Right atrium auricular region (tissue), 2 donors: Measurements from ENCODE around the gene PCSK6. TPM values are rescaled to one million over a fixed set of nuclear protein-coding genes. Genes with fewer than 3 reads are reported as not detected.

Experiments
- DNase-seq: peaks from one replicate; pipeline ENCODE4 v3.0.0-alpha.2; 2019; ENCODE audit warnings: low spot score
- H3K27ac ChIP-seq, 2 donors: fragments of 200-600 bp; sonication (generic); 1 replicate in 1 of 2; 2 replicates in 1 of 2; pipeline ENCODE4 v1.5.1; 2016 to 2019
- H3K27me3 ChIP-seq, 2 donors: fragments of 200-600 bp; sonication (generic); one replicate each; pipeline versions ENCODE4 v1.5.1 to v1.6.0; 2017 to 2019
- H3K36me3 ChIP-seq: fragments of 200-600 bp; sonication (generic); one replicate; pipeline ENCODE4 v1.5.1; 2016
- H3K4me1 ChIP-seq, 2 donors: fragments of 200-600 bp; sonication (generic); one replicate each; pipeline versions ENCODE4 v1.5.1 to v1.6.0; 2017 to 2019
- H3K4me3 ChIP-seq, 2 donors: fragments of 200-600 bp; sonication (generic); 1 replicate in 1 of 2; 2 replicates in 1 of 2; pipeline ENCODE4 v1.5.1; 2017 to 2019; ENCODE audit warnings: mild to moderate bottlenecking in 1 of 2, moderate library complexity in 1 of 2
- H3K9me3 ChIP-seq, 2 donors: fragments of 200-600 bp; sonication (generic); one replicate each; pipeline ENCODE4 v1.5.1; 2019
- total RNA-seq, 2 donors: library from RNA; depleted of rRNA; stranded (reverse); fragments of >200 nt; gene quantifications; one replicate each; pipeline ENCODE4 v1.1.0, GENCODE V29; 2016
- TF ChIP-seq, protein P1 (sequence below), 2 donors: fragments of 200-600 bp; sonication (generic); IDR thresholded peaks; one replicate each; pipeline ENCODE4 v1.5.1; 2019; ENCODE audit warnings: antibody characterized with exemption in 2 of 2

PCSK6 gene
- total RNA-seq, 2 donors from 2014 or later = 14.4 to 19.9 TPM

DNA sequence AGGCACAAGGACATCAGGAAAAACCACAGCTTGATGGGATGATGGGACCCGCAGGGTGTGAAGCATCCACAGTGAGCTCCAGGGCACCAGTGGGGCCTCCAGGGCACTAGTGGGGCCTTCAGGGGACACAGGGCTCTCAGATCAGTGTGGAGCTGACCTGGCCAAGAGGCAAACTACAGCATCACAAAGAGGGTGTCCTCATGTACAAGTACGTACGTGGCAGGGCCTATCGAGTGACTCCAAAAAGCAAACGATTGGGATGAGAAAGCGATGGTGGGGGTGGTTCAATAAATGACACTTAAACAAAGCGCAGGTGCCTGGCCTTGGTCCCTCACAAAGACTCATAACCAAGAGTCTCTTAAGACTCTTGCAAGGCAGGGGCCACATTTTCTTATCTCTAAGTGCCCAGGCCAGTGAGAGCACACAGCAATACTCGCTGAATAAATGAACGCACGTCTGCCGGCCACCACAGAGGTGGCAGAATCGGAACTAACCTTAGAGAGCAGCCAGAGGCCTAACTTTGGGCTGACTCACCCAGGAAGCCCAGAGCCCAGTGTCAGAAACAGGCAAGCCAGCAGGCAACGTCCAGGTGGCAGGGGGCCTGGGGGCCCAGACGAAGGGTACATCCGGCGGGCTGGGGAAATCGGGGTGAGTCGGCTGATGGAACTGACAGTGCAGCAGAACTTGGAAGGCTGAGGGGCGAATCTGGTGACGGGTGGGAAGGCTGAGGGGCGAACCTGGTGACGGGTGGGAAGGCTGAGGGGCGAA is 8.7 kb downstream of the PCSK6 start:
- Histone ChIP-seq H3K9me3 (no peaks in the 10 kb centered on the region), H3K4me1 (peaks cover 0 to 13% of the 10 kb centered on the region in 2 donors), H3K36me3 (no peaks in the 10 kb centered on the region), H3K27me3 (no peaks in the 10 kb centered on the region), H3K4me3 (no peak overlapping the region), H3K27ac (no peak overlapping the region)
- TF ChIP-seq, protein P1, sequence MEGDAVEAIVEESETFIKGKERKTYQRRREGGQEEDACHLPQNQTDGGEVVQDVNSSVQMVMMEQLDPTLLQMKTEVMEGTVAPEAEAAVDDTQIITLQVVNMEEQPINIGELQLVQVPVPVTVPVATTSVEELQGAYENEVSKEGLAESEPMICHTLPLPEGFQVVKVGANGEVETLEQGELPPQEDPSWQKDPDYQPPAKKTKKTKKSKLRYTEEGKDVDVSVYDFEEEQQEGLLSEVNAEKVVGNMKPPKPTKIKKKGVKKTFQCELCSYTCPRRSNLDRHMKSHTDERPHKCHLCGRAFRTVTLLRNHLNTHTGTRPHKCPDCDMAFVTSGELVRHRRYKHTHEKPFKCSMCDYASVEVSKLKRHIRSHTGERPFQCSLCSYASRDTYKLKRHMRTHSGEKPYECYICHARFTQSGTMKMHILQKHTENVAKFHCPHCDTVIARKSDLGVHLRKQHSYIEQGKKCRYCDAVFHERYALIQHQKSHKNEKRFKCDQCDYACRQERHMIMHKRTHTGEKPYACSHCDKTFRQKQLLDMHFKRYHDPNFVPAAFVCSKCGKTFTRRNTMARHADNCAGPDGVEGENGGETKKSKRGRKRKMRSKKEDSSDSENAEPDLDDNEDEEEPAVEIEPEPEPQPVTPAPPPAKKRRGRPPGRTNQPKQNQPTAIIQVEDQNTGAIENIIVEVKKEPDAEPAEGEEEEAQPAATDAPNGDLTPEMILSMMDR (IDR thresholded peaks at IDR 0.05) = no peak
- DNase-seq = no peak

DNA sequence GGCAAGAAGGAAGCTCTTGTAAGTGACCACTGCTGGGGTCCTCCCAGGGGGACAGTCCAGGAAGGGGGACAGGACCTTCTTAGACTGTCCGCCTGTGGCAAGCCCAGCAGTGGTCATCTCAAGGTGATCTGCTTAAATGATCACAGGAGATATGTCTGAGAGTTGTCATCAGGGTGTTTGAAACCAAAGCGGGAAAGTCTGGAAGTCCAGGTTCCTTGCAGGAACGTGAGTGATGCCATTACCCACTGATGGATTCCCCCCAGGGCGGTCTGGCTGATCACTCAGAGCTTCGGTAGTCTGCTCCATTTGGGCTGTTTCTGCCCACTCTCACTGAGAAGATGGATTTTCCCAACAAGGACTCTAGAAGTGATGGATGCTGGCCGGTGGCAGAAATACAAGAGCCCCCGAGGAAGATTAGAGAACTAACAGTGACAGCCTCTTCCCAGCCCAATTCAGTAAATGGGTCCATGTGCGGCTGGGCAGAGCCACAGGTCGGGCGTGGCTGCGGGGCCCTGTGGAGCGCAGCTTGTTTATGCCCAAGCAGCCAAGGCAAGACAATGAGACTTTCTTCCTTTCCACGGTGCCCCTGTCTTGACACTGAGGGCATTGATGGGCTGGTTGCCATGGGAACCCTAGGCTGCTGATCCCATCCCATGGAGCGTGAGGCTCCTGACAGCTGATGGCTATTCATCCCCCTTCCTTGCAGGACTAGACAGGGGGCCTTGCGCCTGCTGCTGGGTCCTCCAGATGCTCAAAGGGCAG is 9.5 kb downstream of the PCSK6 start:
- TF ChIP-seq, protein P1 (IDR thresholded peaks at IDR 0.05) = no peak
- H3K27ac ChIP-seq = no peak overlapping the region

DNA sequence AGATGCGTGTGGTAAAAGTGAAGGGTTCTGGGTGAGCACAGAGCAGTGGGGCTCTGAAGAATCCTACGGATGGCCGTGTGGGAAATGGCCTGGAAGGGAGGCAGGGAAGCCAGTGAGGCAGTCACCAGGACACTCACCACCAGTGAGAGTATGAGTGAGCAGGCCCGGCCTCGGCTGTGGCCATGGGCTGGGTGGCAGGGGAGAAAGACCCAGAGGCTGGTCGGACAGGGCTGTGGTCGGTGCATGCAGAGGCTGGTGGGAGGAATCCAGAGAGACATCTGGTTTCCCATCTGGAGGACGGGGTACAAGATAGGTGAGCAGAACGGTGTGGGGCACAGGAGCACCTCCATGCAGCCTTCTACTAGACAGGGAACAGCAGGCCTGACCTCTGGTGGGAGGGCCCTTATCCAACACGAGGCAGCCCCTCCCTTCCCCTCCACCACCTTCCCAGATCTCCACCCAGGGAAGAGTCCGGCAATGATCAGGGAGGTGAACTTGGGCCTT is 10.1 kb downstream of the PCSK6 start:
- no peak for DNase-seq
- Histone ChIP-seq H3K36me3 (no peaks in the 10 kb centered on the region), H3K9me3 (no peaks in the 10 kb centered on the region), H3K27me3 (no peaks in the 10 kb centered on the region), H3K4me1 (peaks cover 0 to 13% of the 10 kb centered on the region in 2 donors), H3K27ac (no peak overlapping the region), H3K4me3 (no peak overlapping the region)
- TF ChIP-seq, protein P1 (IDR thresholded peaks at IDR 0.05) = no peak

More for the DNA sequence above, 9.5 kb downstream of the PCSK6 start:
- no peaks in the 10 kb centered on the region for H3K9me3 ChIP-seq
- no peak for DNase-seq
- H3K27me3 ChIP-seq = no peaks in the 10 kb centered on the region
- H3K36me3 ChIP-seq = no peaks in the 10 kb centered on the region
- H3K4me3 ChIP-seq = no peak overlapping the region
- peaks cover 0 to 13% of the 10 kb centered on the region in 2 donors for H3K4me1 ChIP-seq

DNA sequence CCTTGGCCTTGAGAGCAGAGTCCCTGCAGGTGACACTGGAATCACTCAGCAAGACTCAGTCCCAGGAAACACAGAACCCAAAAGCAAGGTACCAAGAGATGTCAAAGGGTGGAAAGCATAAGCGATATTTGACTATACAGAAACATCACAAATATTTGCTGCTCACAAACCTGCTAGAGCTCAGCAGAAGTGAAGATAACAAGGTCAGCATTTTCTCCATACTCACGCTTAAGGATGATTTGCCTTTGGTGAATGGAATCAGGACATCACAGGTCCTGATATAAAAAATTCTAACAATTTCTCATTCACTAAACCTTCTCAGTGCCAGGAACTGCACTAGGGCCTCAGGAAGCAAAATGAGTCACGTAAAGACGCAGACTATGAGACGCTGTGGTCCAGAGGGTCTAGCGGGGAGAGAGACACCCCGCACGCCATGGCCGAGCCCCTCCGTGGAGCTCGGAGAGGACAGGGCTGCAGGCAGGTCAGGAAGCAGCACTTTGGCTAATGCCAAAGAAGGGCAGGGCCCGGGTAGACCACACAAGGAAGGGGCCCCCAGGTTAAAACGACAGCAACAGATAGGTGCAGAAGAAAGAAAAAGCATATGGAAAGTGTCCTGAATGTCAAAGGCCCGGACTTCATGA is 10.7 kb downstream of the PCSK6 start:
- peaks cover 0 to 13% of the 10 kb centered on the region in 2 donors for H3K4me1 ChIP-seq
- no peak for DNase-seq
- no peaks in the 10 kb centered on the region for H3K27me3 ChIP-seq
- H3K4me3 ChIP-seq = no peak overlapping the region
- H3K36me3 ChIP-seq = no peaks in the 10 kb centered on the region
- H3K27ac ChIP-seq = no peak overlapping the region
- TF ChIP-seq, protein P1 (IDR thresholded peaks at IDR 0.05) = no peak
- H3K9me3 ChIP-seq = no peaks in the 10 kb centered on the region

DNA sequence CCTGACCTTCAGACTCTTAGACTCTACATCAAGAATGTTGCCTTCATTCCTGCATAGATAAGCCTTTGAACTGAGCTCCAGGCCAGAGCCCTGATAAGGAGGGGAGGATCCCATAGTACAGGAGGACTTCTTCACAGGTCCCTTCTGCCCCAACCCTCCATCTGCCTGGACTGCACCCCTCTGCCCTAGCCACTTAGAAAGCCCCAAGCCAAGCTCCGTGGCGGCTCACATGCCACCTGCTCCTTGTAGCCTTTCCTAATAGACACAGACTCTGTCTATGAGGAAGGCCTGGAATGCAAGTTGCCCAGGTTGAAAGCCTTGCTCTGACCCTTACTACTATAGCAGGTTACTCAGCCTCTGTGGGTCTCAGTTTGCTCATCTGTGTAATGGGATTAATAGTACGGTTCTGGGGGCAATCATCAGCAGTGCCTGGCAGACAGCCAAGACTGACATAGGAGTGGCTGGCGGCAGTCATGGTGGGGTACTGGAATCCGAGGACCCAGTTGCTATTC is 11.6 kb downstream of the PCSK6 start:
- no peaks in the 10 kb centered on the region for H3K9me3 ChIP-seq
- no peak overlapping the region for H3K27ac ChIP-seq
- DNase-seq = no peak
- H3K36me3 ChIP-seq = no peaks in the 10 kb centered on the region
- H3K27me3 ChIP-seq = no peaks in the 10 kb centered on the region
- no peak overlapping the region for H3K4me3 ChIP-seq
- peaks cover 0 to 8% of the 10 kb centered on the region in 2 donors for H3K4me1 ChIP-seq
- TF ChIP-seq, protein P1 (IDR thresholded peaks at IDR 0.05) = no peak
